Activated T-cell treated with anti-CD3 and anti-CD28 coated beads for 1 hour (primary cell): ENCODE results near the gene LRP2.

Source experiments
- DNase-seq: peaks from one replicate; pipeline ENCODE4 v3.0.0-alpha.2; 2020; ENCODE audit warnings: low read depth

LRP2 gene

DNA sequence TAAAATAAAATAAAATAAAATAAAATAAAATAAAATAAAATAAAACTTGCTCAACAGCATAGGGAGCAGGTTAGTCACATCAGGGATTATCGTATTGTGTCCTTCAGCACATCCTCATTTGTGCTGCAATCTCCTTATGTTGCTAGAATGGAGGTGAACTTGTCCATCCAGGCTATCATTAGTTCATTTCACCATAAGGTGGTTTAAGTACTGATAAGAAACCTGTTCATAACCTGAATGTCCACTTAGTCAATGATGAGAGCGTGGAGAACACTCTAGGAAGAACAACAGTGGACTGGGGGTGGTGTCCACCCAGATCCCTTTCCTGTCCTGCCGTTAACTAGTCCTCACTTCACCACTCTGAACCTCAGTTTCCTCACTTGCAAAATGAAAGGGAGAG lies 271.1 kb downstream of the LRP2 start:
- no peak for DNase-seq

GRCh38 chr2:169090133-169090820 lies 272.1 kb downstream of the LRP2 start:
- DNase-seq, result no peak

DNA sequence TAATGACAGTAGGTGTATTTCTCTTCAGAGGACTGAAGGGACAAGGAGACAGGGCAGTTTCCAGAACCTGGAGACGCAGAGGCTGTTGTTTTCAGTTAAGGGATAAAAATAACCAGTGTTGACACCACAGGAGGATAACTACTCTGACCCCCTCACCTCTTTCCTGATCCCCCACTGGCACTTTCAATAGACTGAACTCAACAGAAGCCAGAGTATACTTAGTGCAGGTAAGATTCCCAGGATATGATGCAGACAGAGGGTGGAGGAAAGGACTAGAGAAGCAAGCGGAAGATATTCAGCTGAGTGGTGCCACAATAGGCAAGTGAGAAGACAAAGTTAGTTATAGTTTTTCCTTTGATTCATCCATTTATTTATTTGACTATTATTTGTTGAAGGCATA lies 273.2 kb downstream of the LRP2 start:
- no peak for DNase-seq

DNA sequence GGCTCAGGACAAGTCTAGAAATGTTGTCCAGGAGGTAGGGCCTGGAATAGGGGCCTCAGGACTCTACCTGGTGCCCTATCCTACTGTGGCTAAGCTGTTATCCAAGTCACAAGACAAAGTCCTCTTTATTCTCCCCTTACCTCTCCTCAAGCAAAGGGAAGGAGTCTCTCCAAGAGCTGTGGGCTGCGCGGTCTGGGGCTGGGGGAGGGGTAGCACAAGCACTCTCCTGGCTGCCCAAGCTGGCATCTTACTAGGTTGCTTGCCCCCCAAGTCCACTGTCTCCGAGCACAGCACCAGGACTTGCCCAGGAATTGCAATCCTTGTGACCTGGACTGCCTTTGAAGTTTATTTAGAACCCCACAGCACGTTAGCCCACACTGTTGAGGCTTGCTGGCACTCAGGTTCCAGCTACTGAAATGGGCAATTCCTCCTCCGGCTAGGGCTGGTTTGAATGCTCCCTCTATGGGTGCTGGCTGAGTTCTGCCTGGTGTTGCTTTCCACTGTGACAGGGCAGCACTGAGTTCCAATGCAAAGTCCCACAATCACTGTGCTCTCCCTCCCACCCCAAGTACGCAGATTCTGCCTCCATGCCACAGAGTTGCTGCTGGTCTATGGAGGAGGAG lies 274.5 kb downstream of the LRP2 start:
- DNase-seq, result no peak

DNA sequence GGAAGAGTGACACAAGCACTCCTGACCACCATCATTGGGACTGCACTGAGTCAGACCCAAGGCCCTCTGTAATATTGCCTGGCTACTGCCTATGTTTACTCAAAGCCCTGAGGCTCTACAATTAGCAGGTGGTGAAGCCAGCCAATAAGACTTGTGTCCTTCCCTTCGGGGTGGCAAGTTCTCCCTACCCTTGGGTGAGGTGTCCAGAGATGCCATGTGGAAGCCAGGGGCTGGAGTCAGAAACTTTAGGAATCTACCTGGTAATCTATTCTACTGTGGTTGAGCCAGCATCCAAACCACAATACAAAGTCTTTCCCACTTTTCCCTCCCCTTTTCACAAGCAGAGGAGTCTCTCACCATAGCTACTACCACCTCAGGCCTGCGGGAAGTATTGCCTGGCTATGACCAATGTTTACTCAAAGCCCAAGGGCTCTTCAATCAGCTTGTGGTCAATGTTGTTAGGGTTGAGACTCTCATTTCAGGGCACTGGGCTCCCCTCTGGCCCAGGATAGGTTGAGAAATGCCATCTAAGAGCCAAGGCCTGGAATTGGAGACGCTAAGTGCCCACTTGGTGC lies 275.4 kb downstream of the LRP2 start:
- no peak for DNase-seq

- no peak for DNase-seq
Observed at GRCh38 chr2:169082995-169083394, 279.3 kb downstream of the LRP2 start.

DNA sequence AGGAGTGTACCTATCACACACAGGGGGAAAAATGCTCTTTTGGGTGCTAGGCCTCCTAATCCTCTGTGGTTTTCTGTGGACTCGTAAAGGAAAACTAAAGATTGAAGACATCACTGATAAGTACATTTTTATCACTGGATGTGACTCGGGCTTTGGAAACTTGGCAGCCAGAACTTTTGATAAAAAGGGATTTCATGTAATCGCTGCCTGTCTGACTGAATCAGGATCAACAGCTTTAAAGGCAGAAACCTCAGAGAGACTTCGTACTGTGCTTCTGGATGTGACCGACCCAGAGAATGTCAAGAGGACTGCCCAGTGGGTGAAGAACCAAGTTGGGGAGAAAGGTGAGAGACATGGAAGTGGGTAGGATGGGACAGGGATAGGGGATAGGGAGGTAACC lies 280.8 kb downstream of the LRP2 start:
- no peak for DNase-seq

DNA sequence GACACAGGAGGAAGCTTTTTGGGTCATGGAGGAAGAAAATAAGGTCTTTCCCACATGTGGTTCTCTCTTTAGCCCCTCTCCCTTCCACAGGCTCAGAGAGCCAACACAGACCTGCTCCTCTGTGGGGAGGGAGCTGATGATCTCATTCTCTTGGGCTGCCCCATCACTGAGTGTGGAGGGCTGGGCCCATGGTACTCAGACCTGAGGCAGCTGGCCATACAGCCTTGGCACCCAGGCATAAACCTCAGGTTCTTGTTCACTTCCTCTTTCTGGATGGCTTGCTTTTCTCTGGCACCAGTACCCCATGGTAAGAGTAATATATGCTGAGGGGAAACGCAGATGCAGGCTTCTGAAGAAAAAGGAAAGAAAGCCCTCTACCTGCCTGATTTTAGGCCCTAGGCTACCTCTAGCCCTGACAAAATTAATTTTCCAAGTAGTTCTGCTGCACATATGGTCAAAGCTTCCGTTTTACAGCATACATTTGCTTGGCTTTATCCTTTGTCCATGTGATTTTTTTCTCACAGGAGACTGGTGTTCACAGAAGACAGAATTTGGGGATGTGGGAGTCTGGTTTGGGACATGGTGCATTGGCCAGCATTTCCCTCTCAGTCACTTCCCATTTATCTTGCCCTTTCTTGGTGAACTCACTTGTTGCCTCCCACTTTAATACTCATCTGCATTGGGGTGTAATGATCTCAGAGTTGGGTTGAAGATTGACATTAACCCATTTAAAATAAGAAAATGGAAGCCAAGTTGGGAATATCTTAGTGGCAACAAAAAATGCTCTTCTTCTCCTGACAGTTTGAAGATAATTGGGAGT lies 281.9 kb downstream of the LRP2 start:
- DNase-seq, result no peak

- no peak for DNase-seq
Observed at GRCh38 chr2:169077674-169078240, 284.6 kb downstream of the LRP2 start.
